ENCODE measurements around the gene ERC2.
"Not testable (repeated sequence)": the region's sequence is repeated elsewhere in the genome, so short reads cannot be mapped to it uniquely, and the experiment has no call there.

The ERC2 gene

DNA sequence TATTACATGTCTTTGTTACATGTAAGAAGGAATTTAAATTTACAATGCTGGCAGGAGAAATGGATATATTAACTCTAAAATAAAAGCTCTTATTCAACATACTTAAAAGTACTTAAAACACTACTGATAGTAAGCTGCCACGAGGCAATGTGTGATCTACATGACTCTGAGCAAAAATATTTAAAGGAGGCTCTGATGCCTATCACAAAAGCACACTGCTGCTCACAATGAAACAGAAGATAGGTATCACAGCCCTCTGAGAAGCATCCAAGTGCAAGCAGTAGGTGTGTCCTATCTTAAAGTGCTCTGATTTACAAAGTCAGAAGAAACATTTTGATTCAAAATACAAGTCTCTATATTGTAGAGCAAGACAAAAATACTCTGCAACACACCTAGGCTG is 610.0 kb downstream of the ERC2 start:
- no peaks in the 10 kb centered on the region for H3K27me3 Mint-ChIP-seq
- H3K27ac Mint-ChIP-seq: no peak overlapping the region
- no peaks in the 10 kb centered on the region for H3K36me3 Mint-ChIP-seq
- H3K9me3 Mint-ChIP-seq: no peaks in the 10 kb centered on the region
- H3K4me1 Mint-ChIP-seq: no peaks in the 10 kb centered on the region
- CTCF ChIA-PET: no interaction called here
- no peak overlapping the region for H3K4me3 Mint-ChIP-seq
- DNase-seq: no peak

DNA sequence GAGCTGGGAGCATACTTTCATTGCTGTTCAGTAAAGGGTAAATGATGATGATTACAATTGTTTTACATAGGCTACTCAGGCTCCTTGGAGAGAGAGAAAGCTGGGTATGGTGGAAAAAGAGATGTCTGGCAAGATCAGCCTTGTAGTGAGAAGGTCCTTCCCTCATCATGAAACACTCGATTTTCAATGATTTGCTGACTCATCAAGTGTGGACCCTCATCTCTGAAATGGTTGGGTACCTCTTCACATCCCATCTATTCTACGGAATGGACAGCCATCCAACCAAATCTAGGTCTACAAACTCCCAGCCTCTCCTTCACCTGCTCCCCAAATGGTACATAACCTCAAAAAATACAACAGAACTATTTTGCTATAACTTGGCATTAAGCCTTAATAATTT is 610.6 kb downstream of the ERC2 start:
- no peak overlapping the region for H3K27ac Mint-ChIP-seq
- CTCF ChIA-PET: no interaction called here
- H3K4me1 Mint-ChIP-seq: no peaks in the 10 kb centered on the region
- H3K36me3 Mint-ChIP-seq: no peaks in the 10 kb centered on the region
- no peak for DNase-seq
- H3K9me3 Mint-ChIP-seq: no peaks in the 10 kb centered on the region
- no peaks in the 10 kb centered on the region for H3K27me3 Mint-ChIP-seq
- no peak overlapping the region for H3K4me3 Mint-ChIP-seq

DNA sequence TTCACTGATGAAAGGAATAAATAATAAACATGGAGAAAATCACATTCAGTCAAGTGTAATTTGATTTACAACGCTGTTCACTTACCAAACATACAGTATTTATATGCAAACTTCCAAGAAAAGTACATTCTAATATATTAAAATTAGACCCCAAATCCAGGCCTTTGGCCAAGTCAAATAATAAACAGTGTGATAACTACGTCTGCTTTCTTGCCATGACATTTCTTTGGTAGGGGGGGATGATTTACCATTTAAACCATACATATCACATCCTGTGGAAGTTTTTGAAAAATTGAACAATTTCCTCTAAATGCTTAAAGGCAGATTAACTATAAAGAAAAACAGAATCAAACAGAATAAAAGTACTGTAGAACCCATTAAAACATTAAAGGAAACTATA is 613.0 kb downstream of the ERC2 start:
- Mint-ChIP-seq H3K4me1 (no peaks in the 10 kb centered on the region), H3K27ac (no peak overlapping the region)

GRCh38 chr3:55854494-55854893 is 613.8 kb downstream of the ERC2 start:
- CTCF ChIA-PET: no interaction called here
- Mint-ChIP-seq H3K4me3 (no peak overlapping the region), H3K27ac (no peak overlapping the region), H3K9me3 (peaks cover 2% of the 10 kb centered on the region), H3K27me3 (no peaks in the 10 kb centered on the region), H3K36me3 (no peaks in the 10 kb centered on the region), H3K4me1 (no peaks in the 10 kb centered on the region)
- no peak for DNase-seq

More for the DNA sequence above, 613.0 kb downstream of the ERC2 start:
- H3K36me3 Mint-ChIP-seq: no peaks in the 10 kb centered on the region
- DNase-seq: no peak
- no peaks in the 10 kb centered on the region for H3K27me3 Mint-ChIP-seq
- CTCF ChIA-PET: no interaction called here
- peaks cover 2% of the 10 kb centered on the region for H3K9me3 Mint-ChIP-seq
- no peak overlapping the region for H3K4me3 Mint-ChIP-seq

GRCh38 chr3:55852326-55852725 is 615.9 kb downstream of the ERC2 start:
- Mint-ChIP-seq H3K36me3 (no peaks in the 10 kb centered on the region), H3K9me3 (peaks cover 2% of the 10 kb centered on the region), H3K4me3 (no peak overlapping the region), H3K27ac (no peak overlapping the region), H3K27me3 (no peaks in the 10 kb centered on the region), H3K4me1 (no peaks in the 10 kb centered on the region)
- DNase-seq: no peak
- CTCF ChIA-PET: no interaction called here

- no peaks in the 10 kb centered on the region for H3K27me3 Mint-ChIP-seq
- no peak for DNase-seq
- peaks cover 2% of the 10 kb centered on the region for H3K9me3 Mint-ChIP-seq
- H3K36me3 Mint-ChIP-seq: no peaks in the 10 kb centered on the region
- H3K4me3 Mint-ChIP-seq: no peak overlapping the region
- CTCF ChIA-PET: no interaction called here
- H3K4me1 Mint-ChIP-seq: no peaks in the 10 kb centered on the region
- H3K27ac Mint-ChIP-seq: no peak overlapping the region
Observed at GRCh38 chr3:55842204-55842603, 626.1 kb downstream of the ERC2 start.

DNA sequence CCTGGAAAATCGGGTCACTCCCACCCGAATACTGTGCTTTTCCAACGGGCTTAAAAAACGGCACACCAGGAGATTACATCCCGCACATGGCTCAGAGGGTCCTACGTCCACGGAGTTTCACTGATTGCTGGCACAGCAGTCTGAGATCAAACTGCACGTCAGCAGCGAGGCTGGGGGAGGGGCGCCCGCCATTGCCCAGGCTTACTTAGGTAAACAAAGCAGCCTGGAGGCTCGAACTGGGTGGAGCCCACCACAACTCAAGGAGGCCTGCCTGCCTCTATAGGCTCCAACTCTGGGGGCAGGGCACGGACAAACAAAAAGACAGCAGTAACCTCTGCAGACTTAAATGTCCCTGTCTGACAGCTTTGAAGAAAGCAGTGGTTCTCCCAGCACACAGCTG is 636.4 kb downstream of the ERC2 start:
- H3K4me3 Mint-ChIP-seq, CTCF ChIA-PET, H3K27ac Mint-ChIP-seq, H3K36me3 Mint-ChIP-seq, DNase-seq, H3K4me1 Mint-ChIP-seq, H3K9me3 Mint-ChIP-seq, H3K27me3 Mint-ChIP-seq: not testable (repeated sequence)

DNA sequence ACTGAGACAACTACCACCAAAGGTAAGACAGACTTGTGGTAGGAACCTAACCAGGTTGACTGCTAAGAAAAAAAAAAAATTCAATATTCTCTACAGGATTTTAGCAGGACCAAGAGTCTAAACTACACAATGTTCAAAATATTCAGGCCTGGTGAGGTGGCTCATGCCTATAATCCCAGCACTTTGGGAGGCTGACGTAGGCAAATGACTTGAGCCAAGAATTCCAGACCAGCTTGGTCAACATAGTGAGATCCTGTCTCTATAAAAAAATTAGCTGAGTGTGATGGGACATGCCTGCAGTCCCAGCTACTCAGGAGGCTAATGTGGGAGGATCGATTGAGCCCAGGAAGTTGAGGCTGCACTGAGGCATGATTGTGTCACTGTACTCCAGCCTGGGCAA is 639.6 kb downstream of the ERC2 start:
- no peaks in the 10 kb centered on the region for H3K4me1 Mint-ChIP-seq
- CTCF ChIA-PET: no interaction called here
- no peak for DNase-seq
- H3K9me3 Mint-ChIP-seq: no peaks in the 10 kb centered on the region
- H3K36me3 Mint-ChIP-seq: no peaks in the 10 kb centered on the region
- no peak overlapping the region for H3K27ac Mint-ChIP-seq
- no peaks in the 10 kb centered on the region for H3K27me3 Mint-ChIP-seq
- no peak overlapping the region for H3K4me3 Mint-ChIP-seq

GRCh38 chr3:55827786-55828185 is 640.5 kb downstream of the ERC2 start:
- no peak for DNase-seq
- H3K27me3 Mint-ChIP-seq: no peaks in the 10 kb centered on the region
- H3K36me3 Mint-ChIP-seq: no peaks in the 10 kb centered on the region
- no peaks in the 10 kb centered on the region for H3K9me3 Mint-ChIP-seq
- H3K4me3 Mint-ChIP-seq: no peak overlapping the region
- no peaks in the 10 kb centered on the region for H3K4me1 Mint-ChIP-seq
- H3K27ac Mint-ChIP-seq: no peak overlapping the region
- CTCF ChIA-PET: no interaction called here

- Mint-ChIP-seq H3K9me3 (no peaks in the 10 kb centered on the region), H3K27ac (no peak overlapping the region), H3K4me1 (no peaks in the 10 kb centered on the region), H3K36me3 (no peaks in the 10 kb centered on the region), H3K27me3 (no peaks in the 10 kb centered on the region), H3K4me3 (no peak overlapping the region)
- CTCF ChIA-PET: no interaction called here
- DNase-seq: no peak
Observed at GRCh38 chr3:55826731-55827496, 641.4 kb downstream of the ERC2 start.

- CTCF ChIA-PET: no interaction called here
- DNase-seq: no peak
- H3K4me1 Mint-ChIP-seq: no peaks in the 10 kb centered on the region
- H3K4me3 Mint-ChIP-seq: no peak overlapping the region
- H3K27ac Mint-ChIP-seq: no peak overlapping the region
- no peaks in the 10 kb centered on the region for H3K27me3 Mint-ChIP-seq
- H3K36me3 Mint-ChIP-seq: no peaks in the 10 kb centered on the region
- no peaks in the 10 kb centered on the region for H3K9me3 Mint-ChIP-seq
Observed at GRCh38 chr3:55826097-55826496, 642.2 kb downstream of the ERC2 start.

DNA sequence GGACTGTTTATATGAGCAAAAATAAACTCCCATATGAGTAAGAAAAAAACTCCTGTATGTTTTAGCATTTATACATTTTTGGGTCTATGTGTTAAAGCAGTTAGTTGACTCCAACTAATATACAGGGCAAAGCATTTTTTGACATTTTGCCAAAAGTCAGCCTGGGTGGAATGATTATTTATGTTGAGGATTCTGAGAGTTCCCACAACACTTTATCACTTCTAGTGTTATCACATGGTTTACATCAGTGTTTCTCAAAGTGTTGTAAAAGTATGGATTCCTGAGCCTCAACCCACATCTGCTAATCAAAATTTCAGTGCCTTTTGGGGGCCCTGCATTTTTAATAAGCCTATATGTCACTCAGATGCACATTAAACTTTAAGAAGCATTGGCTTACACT is 643.9 kb downstream of the ERC2 start:
- DNase-seq: no peak
- no peak overlapping the region for H3K27ac Mint-ChIP-seq
- no peak overlapping the region for H3K4me3 Mint-ChIP-seq
- H3K4me1 Mint-ChIP-seq: no peaks in the 10 kb centered on the region
- H3K9me3 Mint-ChIP-seq: no peaks in the 10 kb centered on the region
- no peaks in the 10 kb centered on the region for H3K27me3 Mint-ChIP-seq
- no peaks in the 10 kb centered on the region for H3K36me3 Mint-ChIP-seq
- CTCF ChIA-PET: no interaction called here

DNA sequence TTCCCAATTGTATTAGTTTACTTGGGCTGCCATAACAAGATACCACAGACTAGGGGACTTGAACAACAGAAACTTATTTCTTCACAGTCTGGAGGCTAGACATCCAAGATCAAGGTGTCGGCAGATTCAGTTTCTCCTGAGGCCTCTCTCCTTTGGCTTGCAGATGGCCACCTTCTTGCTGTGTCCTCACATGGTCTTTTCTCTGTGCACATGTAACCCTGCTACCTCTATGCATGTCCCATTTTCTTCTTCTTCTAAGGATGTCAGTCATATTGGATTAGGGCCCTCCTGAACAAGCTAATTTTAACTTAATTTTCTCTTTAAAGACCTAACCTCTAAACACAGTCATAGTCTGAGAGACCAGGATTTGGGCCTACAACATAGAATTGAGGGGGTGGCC is 644.4 kb downstream of the ERC2 start:
- DNase-seq: no peak
- Mint-ChIP-seq H3K4me1 (no peaks in the 10 kb centered on the region), H3K36me3 (no peaks in the 10 kb centered on the region), H3K27ac (no peak overlapping the region), H3K9me3 (no peaks in the 10 kb centered on the region), H3K27me3 (no peaks in the 10 kb centered on the region), H3K4me3 (no peak overlapping the region)
- CTCF ChIA-PET: no interaction called here

DNA sequence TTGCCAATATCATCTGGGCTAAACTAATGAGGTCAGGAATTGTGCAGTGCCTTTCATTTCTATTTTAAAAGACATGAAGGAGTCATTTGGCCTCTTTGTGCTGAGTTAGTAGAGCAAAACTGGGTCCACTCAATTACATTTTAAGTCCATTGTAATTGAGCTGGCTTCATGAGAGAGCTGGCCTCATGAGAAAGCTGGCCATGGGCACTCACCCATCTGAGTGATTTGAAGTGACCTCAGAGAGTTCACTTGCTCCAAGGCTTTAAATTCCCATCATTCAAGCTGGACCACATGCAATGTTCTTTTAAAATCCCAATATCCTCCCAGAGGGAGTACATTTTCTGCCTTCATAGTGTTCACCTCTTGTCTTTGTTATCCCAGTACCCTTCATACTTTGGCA is 645.3 kb downstream of the ERC2 start:
- no peak for DNase-seq
- H3K4me3 Mint-ChIP-seq: no peak overlapping the region
- no peak overlapping the region for H3K27ac Mint-ChIP-seq
- CTCF ChIA-PET: no interaction called here
- no peaks in the 10 kb centered on the region for H3K4me1 Mint-ChIP-seq
- H3K9me3 Mint-ChIP-seq: no peaks in the 10 kb centered on the region
- H3K36me3 Mint-ChIP-seq: no peaks in the 10 kb centered on the region
- H3K27me3 Mint-ChIP-seq: no peaks in the 10 kb centered on the region

- Mint-ChIP-seq H3K4me3 (no peak overlapping the region), H3K9me3 (no peaks in the 10 kb centered on the region), H3K27ac (no peak overlapping the region), H3K4me1 (no peaks in the 10 kb centered on the region), H3K36me3 (no peaks in the 10 kb centered on the region), H3K27me3 (no peaks in the 10 kb centered on the region)
- CTCF ChIA-PET: no interaction called here
- no peak for DNase-seq
Observed at GRCh38 chr3:55819005-55819404, 649.3 kb downstream of the ERC2 start.

GRCh38 chr3:55818485-55818884 is 649.8 kb downstream of the ERC2 start:
- Mint-ChIP-seq H3K4me1 (no peaks in the 10 kb centered on the region), H3K27me3 (no peaks in the 10 kb centered on the region), H3K27ac (no peak overlapping the region), H3K9me3 (no peaks in the 10 kb centered on the region), H3K36me3 (no peaks in the 10 kb centered on the region), H3K4me3 (no peak overlapping the region)
- CTCF ChIA-PET: no interaction called here
- no peak for DNase-seq

All from activated naive CD4-positive, alpha-beta T cell treated with anti-CD3 and anti-CD28 coated beads, Interleukin-2, amount 10 ng/mL, durations not matched to agents 7 days and 5 days (primary cell).